ENCODE data around the gene NOCT. TPM values are rescaled to one million over a fixed set of nuclear protein-coding genes. Genes with fewer than 3 reads are reported as not detected.
A peak's percentile ranks its signal among the peaks of the same experiment; 100 is the strongest.
"Not testable (repeated sequence)": the region's sequence is repeated elsewhere in the genome, so short reads cannot be mapped to it uniquely, and the experiment has no call there.

NOCT gene
- polyA plus RNA-seq, 2 of the 4 experiments (the other 2 are of a cell fraction) = 5.3 to 6.8 TPM

DNA sequence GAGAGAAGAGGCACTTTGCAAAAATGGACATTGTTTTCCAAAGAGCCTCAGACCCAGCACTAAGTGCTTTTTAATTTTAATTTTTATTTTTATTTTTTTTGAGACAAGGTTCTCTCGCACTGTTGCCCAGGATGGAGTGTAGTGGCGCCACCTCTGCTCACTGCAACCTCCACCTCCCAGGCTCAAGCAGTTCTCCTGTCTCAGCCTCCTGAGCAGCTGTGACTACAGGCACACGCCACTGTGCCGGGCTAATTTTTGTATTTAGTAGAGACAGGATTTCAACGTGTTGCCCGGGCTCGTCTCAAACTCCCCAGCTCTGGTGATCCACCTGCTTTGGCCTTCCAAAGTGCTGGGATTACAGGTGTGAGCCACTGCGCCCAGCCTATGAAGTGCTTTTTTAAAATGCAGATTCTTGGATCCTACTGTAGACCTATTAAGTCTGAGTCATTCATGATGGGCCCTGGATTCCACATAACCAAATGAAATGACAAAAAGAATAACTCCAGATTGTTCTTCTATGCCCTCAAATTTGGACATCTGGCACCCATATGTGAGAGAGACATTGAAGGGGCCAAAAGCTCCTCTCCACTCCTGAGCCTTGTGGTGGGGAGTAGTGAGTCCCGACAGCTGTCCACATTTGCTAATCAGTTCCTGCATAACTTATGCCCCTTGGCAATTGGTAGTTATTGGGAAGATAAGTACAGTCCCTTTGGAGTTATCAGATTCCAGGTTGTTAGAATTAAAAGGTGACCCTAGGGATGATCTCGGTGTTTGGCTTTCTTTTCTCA, 3.6 kb downstream of the NOCT start:
- peak overlapping the region; percentile 91 for H3K4me2 ChIP-seq
- CTCF ChIA-PET = interaction anchor here (0.7 to 5.1 kb wide), 3 partner anchors 9 to 19 kb away, joined by 3 to 41 read pairs (median 4); no protein-coding TSS in a partner anchor

DNA sequence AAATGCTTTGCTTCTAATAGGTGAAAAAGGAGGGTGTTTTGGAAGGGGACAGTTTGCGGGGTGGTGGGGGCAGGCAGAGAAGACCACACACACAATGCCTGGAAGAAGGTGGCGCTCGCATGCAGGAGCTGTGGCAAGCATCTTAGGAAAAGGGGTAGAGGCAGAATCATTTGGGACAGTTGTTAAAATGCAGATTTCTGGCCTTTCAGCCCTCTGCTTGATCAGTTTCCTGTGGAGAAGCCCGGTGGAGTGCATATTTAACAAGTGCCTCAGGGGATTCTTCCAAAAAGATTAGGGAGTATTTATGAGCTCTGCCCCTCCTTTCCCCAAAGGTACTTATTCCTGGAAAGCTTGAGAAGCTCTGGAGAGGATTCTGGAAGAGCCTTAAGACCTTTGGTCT, 4.8 kb downstream of the NOCT start:
- WGBS (ENCODE audit: missing lambda C conversion rate) = 85% methylated on average over 4 of the region's 4 CpGs
- ChIA-PET POLR2A (no interaction called here), CTCF (interaction anchor here (0.7 to 5.1 kb wide), 3 partner anchors 10 to 152 kb away, joined by 3 to 41 read pairs (median 3); no protein-coding TSS in a partner anchor)
- H3K27ac ChIP-seq = no peak overlapping the region
- TF ChIP-seq NPAS2 (CRISPR knock-in tag; IDR thresholded peaks at IDR 0.05; ENCODE audit: borderline replicate concordance) (no peak), ZFP36 (IDR thresholded peaks at IDR 0.05; ENCODE audit: borderline replicate concordance, partially characterized antibody) (no peak), RARB (CRISPR knock-in tag; IDR thresholded peaks at IDR 0.05) (no peak), FOSL2 (IDR thresholded peaks at IDR 0.05) (no peak), FOSL2 (CRISPR knock-in tag; IDR thresholded peaks at IDR 0.05) (no peak), HEYL (CRISPR knock-in tag; IDR thresholded peaks at IDR 0.05) (no peak), TP53 (CRISPR knock-in tag; IDR thresholded peaks at IDR 0.05) (no peak), KDM5A (IDR thresholded peaks at IDR 0.05) (no peak), MYC (IDR thresholded peaks at IDR 0.05; ENCODE audit: borderline replicate concordance, low read length) (no peak), FOSB (CRISPR knock-in tag; IDR thresholded peaks at IDR 0.05) (no peak), ESRRA (IDR thresholded peaks at IDR 0.05; ENCODE audit: borderline replicate concordance, low read length) (no peak), TFCP2L1 (CRISPR knock-in tag; IDR thresholded peaks at IDR 0.05) (no peak), CBX8 (IDR thresholded peaks at IDR 0.05) (no peak)
- no peaks in the 10 kb centered on the region for H3K9me3 ChIP-seq
- peaks cover 37% of the 10 kb centered on the region for H3K4me1 ChIP-seq
- no peak overlapping the region for H3K4me3 ChIP-seq
- no peak for ATAC-seq
- no peak for FAIRE-seq
- DNase-seq (ENCODE audit: low read depth in 1 of 2, low spot score in 1 of 2) = no peak
- no peak overlapping the region; the same call in 2 of the 3 replicates for H3K4me2 ChIP-seq

More for the DNA sequence above, 3.6 kb downstream of the NOCT start:
- POLR2A ChIA-PET = no interaction called here
- DNase-seq (ENCODE audit: low read depth in 1 of 2, low spot score in 1 of 2) = no peak
- Histone ChIP-seq H3K4me3 (no peak overlapping the region), H3K4me1 (peaks cover 41% of the 10 kb centered on the region), H3K27ac (no peak overlapping the region; a peak in 2 of 6 replicates), H3K9me3 (no peaks in the 10 kb centered on the region)
- no peak for TF ChIP-seq MAZ (IDR thresholded peaks at IDR 0.05; ENCODE audit: borderline replicate concordance, low read depth, low read length)
- no peak for TF ChIP-seq ZFP36 (IDR thresholded peaks at IDR 0.05; ENCODE audit: borderline replicate concordance, partially characterized antibody)
- no peak for TF ChIP-seq EP300 (IDR thresholded peaks at IDR 0.05)
- TF ChIP-seq FOSB (CRISPR knock-in tag; IDR thresholded peaks at IDR 0.05) = no peak
- TF ChIP-seq EHMT2 (IDR thresholded peaks at IDR 0.05; ENCODE audit: low read depth) = no peak
- no peak for TF ChIP-seq CEBPB (IDR thresholded peaks at IDR 0.05)
- ATAC-seq = no peak
- 88% methylated on average over 10 of the region's 10 CpGs for WGBS (ENCODE audit: missing lambda C conversion rate)
- no peak for FAIRE-seq

DNA sequence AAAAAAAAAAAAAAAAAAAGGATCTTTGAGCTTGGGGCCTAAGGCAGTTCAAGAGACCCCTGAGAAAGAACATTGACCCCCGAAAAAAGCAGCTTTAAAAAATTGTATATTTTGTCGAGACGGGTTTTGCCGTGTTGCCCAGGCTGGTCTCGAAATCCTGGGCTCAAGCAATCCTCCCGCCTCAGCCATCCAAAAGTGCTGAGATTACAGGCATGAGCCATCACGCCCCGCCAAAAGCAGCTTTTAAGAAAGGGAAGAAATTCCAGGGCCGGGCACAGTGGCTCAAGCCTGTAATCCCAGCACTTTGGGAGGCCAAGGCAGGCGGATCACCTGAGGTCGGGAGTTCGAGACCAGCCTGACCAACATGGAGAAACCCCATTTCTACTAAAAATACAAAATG, 5.5 kb downstream of the NOCT start:
- H3K4me3 ChIP-seq; H3K9me3 ChIP-seq; FAIRE-seq; ATAC-seq; DNase-seq (ENCODE audit: low read depth in 1 of 2, low spot score in 1 of 2); H3K4me2 ChIP-seq; H3K27ac ChIP-seq: not testable (repeated sequence)
- CTCF ChIA-PET = interaction anchor here (0.7 to 5.1 kb wide), 2 partner anchors 9 to 152 kb away, joined by 3 to 41 read pairs; no protein-coding TSS in a partner anchor
- POLR2A ChIA-PET = interaction anchor here (0.6 kb wide), 1 partner anchor 267 kb away, joined by 3 read pairs; no protein-coding TSS in a partner anchor
- WGBS (ENCODE audit: missing lambda C conversion rate) = 91% methylated on average over 11 of the region's 12 CpGs
- peaks cover 44% of the 10 kb centered on the region for H3K4me1 ChIP-seq

DNA sequence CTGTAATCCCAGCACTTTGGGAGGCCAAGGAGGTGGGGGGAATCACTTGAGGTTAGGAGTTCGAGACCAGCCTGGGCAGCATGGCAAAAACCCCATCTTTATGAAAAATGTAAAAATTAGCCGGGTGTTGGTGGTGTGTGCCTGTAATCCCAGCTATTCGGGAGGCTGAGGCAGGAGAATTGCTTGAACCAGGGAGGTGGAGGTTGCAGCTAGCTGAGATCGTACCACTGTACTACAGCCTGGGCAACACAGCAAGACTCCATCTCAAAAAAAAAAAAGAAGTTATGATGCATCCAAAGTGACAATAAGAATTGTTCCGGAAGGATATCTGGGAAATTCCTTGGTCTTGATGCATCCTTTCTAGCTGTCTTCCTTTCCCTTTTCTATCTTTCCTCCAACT, 7.3 kb downstream of the NOCT start:
- ATAC-seq (no peak), FAIRE-seq (no peak), DNase-seq (ENCODE audit: low read depth in 1 of 2, low spot score in 1 of 2) (no peak)
- Histone ChIP-seq H3K27ac (no peak overlapping the region), H3K4me2 (no peak overlapping the region), H3K4me1 (peaks cover 37% of the 10 kb centered on the region), H3K9me3 (no peaks in the 10 kb centered on the region), H3K4me3 (no peak overlapping the region)
- no peak for TF ChIP-seq KDM5A (IDR thresholded peaks at IDR 0.05)
- no peak for TF ChIP-seq ZNF302 (CRISPR knock-in tag; IDR thresholded peaks at IDR 0.05)
- TF ChIP-seq EP300 (IDR thresholded peaks at IDR 0.05) = no peak
- TF ChIP-seq MYC (IDR thresholded peaks at IDR 0.05; ENCODE audit: borderline replicate concordance, low read length) = no peak
- no peak for TF ChIP-seq RFX5 (IDR thresholded peaks at IDR 0.05)
- no peak for TF ChIP-seq ZSCAN20 (CRISPR knock-in tag; IDR thresholded peaks at IDR 0.05)
- no peak for TF ChIP-seq RCOR1 (IDR thresholded peaks at IDR 0.05; ENCODE audit: low read depth, low read length)
- TF ChIP-seq, protein P1, sequence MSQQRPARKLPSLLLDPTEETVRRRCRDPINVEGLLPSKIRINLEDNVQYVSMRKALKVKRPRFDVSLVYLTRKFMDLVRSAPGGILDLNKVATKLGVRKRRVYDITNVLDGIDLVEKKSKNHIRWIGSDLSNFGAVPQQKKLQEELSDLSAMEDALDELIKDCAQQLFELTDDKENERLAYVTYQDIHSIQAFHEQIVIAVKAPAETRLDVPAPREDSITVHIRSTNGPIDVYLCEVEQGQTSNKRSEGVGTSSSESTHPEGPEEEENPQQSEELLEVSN (IDR thresholded peaks at IDR 0.05; ENCODE audit: borderline replicate concordance, low read depth) = no peak
- no peak for TF ChIP-seq HOXB13 (CRISPR knock-in tag; IDR thresholded peaks at IDR 0.05; ENCODE audit: low read depth)
- POLR2A ChIA-PET = no interaction called here
- CTCF ChIA-PET = interaction anchor here (0.6 to 5.1 kb wide), 3 partner anchors 7 to 583 kb away, joined by 3 to 41 read pairs (median 4); no protein-coding TSS in a partner anchor
- 91% methylated on average over 5 of the region's 5 CpGs for WGBS (ENCODE audit: missing lambda C conversion rate)

All from A549 (cell line).